Ovary (tissue), 9 donors: ENCODE measurements around the gene CYLD. TPM values are rescaled to one million over a fixed set of nuclear protein-coding genes. Genes with fewer than 3 reads are reported as not detected.

ENCODE experiments used
- DNase-seq, 5 donors: peaks; one replicate each; pipeline ENCODE4 v3.0.0-alpha.2; 2019 to 2020
- H3K27ac ChIP-seq, 2 donors: fragments of 200-600 bp; one replicate each; pipeline versions ENCODE4 v1.5.1 to v1.8.0; 2019 to 2022
- H3K27me3 ChIP-seq: fragments of 200-600 bp; one replicate; pipeline ENCODE4 v1.8.0; 2022
- H3K36me3 ChIP-seq: fragments of 200-600 bp; sonication (generic); one replicate; pipeline ENCODE4 v1.5.1; 2019
- H3K4me1 ChIP-seq: one replicate; pipeline ENCODE4 v1.8.1; 2013; ENCODE audit warnings: mild to moderate bottlenecking, moderate library complexity; ENCODE audit not compliant: insufficient read depth
- H3K4me3 ChIP-seq: fragments of 200-600 bp; sonication (generic); one replicate; pipeline ENCODE4 v1.5.1; 2017
- H3K9me3 ChIP-seq, 2 donors: fragments of 200-600 bp in 1 of 2; sonication (generic) in 1 of 2; one replicate each; pipeline versions ENCODE4 v1.5.1 to v1.8.1; 2013 to 2019; ENCODE audit warnings: mild to moderate bottlenecking in 1 of 2, moderate library complexity in 1 of 2
- CTCF ChIP-seq, 3 donors: fragments of 450-650 bp in 2 of 3; fragments of 200-600 bp in 1 of 3; IDR thresholded peaks; one replicate each; pipeline versions ENCODE4 v1.5.1 to v1.8.0; 2016 to 2022; ENCODE audit warnings: antibody characterized with exemption in 3 of 3, mild to moderate bottlenecking in 1 of 3
- EP300 ChIP-seq: sonication (generic); formaldehyde crosslinking; IDR thresholded peaks from one replicate; pipeline ENCODE4 v1.6.1; 2017; ENCODE audit warnings: antibody characterized with exemption
- POLR2A ChIP-seq: fragments of 450-650 bp; IDR thresholded peaks from one replicate; pipeline ENCODE4 v1.6.1; 2017; ENCODE audit warnings: antibody characterized with exemption, mild to moderate bottlenecking, moderate library complexity
- WGBS, 3 donors: extraction: QIAGEN DNeasy Blood & Tissue Kit in 1 of 3; methylation state at CpG; one replicate each; pipeline versions ENCODE4 v1.1.5 to v1.1.7; 2013 to 2017; 5-methylcytosine and 5-hydroxymethylcytosine counted together
- intact Hi-C, 4 donors: fragments of 100-400 bp; cut with DNase I; formaldehyde crosslinking; loops; one replicate each; pipeline versions ENCODE4 v1.11.0 to v1.15.1; 2022 to 2023
- polyA plus RNA-seq, 2 donors: library from polyadenylated mRNA; stranded (reverse); fragments of 200-250 nt in 1 of 2; fragments of 350-450 nt in 1 of 2; fragmentation: Illumina TruSeq in 1 of 2; extraction: RNeasy Lipid Tissue Mini Kit (QIAGEN cat#74804) in 1 of 2; gene quantifications; one replicate each; pipeline ENCODE4 v1.2.3, GENCODE V29; 2013 to 2014
- total RNA-seq, 7 donors: library from RNA; depleted of rRNA in 2 of 7; stranded (reverse); fragments of >200 nt in 2 of 7; fragmentation: NEBNext Ultra II Directional in 3 of 7; extraction: Animal tissue kit (Norgen Biotek cat#: 25700) in 3 of 7; gene quantifications; one replicate each; pipeline versions ENCODE4 v1.1.0 to v1.2.4, GENCODE V29; 2016 to 2023
- donor health status: DM: no; HTN: no; CAD: no; lungs with moderate emphysema.
- donor health status: DM: no; HTN: no; CAD: no.
- donor health status: Bipolar disorder and iron deficiency.
- donor health status: DM: yes; HTN: yes; CAD: no.
- donor health status: DM: no; HTN: no; CAD: no.
- donor health status: DM: yes; HTN: yes; CAD: no.

The CYLD gene
- total and polyA plus RNA-seq, 9 donors: 11.2 to 57.6 (median 38.6) TPM

- Histone ChIP-seq H3K27ac (no peak overlapping the region), H3K27me3 (no peaks in the 10 kb centered on the region), H3K4me1 (no peaks in the 10 kb centered on the region), H3K4me3 (no peak overlapping the region), H3K36me3 (no peaks in the 10 kb centered on the region), H3K9me3 (no peaks in the 10 kb centered on the region)
- intact Hi-C loops: no loop called here
- WGBS, 3 donors: 75 to 86% (median 80%) methylated on average over 2 of the region's 2 CpGs
- no peak for DNase-seq
- TF ChIP-seq CTCF (IDR thresholded peaks at IDR 0.05): no peak
- no peak for TF ChIP-seq POLR2A
- no peak for TF ChIP-seq EP300
These were observed 18.9 kb upstream of the CYLD start for GRCh38 chr16:50722960-50723359.

- intact Hi-C loops: no loop called here
- Histone ChIP-seq H3K9me3 (no peaks in the 10 kb centered on the region), H3K27ac (no peak overlapping the region), H3K4me3 (no peak overlapping the region), H3K27me3 (no peaks in the 10 kb centered on the region), H3K4me1 (no peaks in the 10 kb centered on the region), H3K36me3 (no peaks in the 10 kb centered on the region)
- DNase-seq: no peak
- no peak for TF ChIP-seq POLR2A
- no peak for TF ChIP-seq CTCF (IDR thresholded peaks at IDR 0.05)
- TF ChIP-seq EP300: no peak
These were observed 17.6 kb upstream of the CYLD start for GRCh38 chr16:50724306-50724705.

GRCh38 chr16:50731130-50731988 is 10.5 kb upstream of the CYLD start:
- WGBS, 3 donors: 72 to 80% (median 77%) methylated on average over 6 of the region's 6 CpGs
- no peaks in the 10 kb centered on the region for H3K9me3 ChIP-seq
- peak overlapping the region in 1 of 2 donors; percentile 35 for H3K27ac ChIP-seq
- H3K27me3 ChIP-seq: no peaks in the 10 kb centered on the region
- intact Hi-C loops: no loop called here
- DNase-seq: peak in 1 of 5 donors; percentile 59
- H3K36me3 ChIP-seq: no peaks in the 10 kb centered on the region
- H3K4me1 ChIP-seq: peaks cover 5% of the 10 kb centered on the region
- no peak for TF ChIP-seq CTCF (IDR thresholded peaks at IDR 0.05)
- no peak overlapping the region for H3K4me3 ChIP-seq

GRCh38 chr16:50731989-50732832 is 9.7 kb upstream of the CYLD start:
- H3K4me3 ChIP-seq: no peak overlapping the region
- H3K4me1 ChIP-seq: peaks cover 5% of the 10 kb centered on the region
- 50 to 62% (median 57%) methylated on average over 10 of the region's 10 CpGs for WGBS, 3 donors
- peak overlapping the region in 1 of 2 donors; percentile 35 for H3K27ac ChIP-seq
- no peak for DNase-seq
- no peaks in the 10 kb centered on the region for H3K36me3 ChIP-seq
- no peak for TF ChIP-seq CTCF (IDR thresholded peaks at IDR 0.05)
- no peak for TF ChIP-seq POLR2A
- no peak for TF ChIP-seq EP300
- H3K9me3 ChIP-seq: no peaks in the 10 kb centered on the region
- H3K27me3 ChIP-seq: no peaks in the 10 kb centered on the region
- intact Hi-C loops: no loop called here
